Left lobe of liver (tissue), 2 donors: ENCODE results near the gene ERVK3-1. TPM values are rescaled to one million over a fixed set of nuclear protein-coding genes. Genes with fewer than 3 reads are reported as not detected.
"Not testable (repeated sequence)": the region's sequence is repeated elsewhere in the genome, so short reads cannot be mapped to it uniquely, and the experiment has no call there.

Source experiments
- ATAC-seq: fragments of 200-7000 bp; cut with Tn5 transposase; one replicate; pipeline ENCODE4 v1.9.1; 2020; ENCODE audit warnings: mild to moderate bottlenecking, moderate library complexity
- DNase-seq: peaks from one replicate; pipeline ENCODE4 v3.0.0-alpha.2; 2020; ENCODE audit warnings: low spot score
- total RNA-seq: library from RNA; stranded (reverse); gene quantifications from one replicate; pipeline ENCODE4 v1.2.1, GENCODE V29; 2021
- donor health status: DM: no; HTN: no; CAD: no; lungs with moderate emphysema.
- donor health status: DM: no; HTN: yes; CAD: no.

Gene ERVK3-1, protein sequence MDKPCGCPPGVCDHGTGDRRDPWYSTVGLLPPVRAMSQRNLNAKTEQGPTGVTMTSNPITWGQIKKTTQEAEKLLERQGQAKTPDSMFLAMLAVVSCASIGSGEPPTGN
- 14.3 TPM for total RNA-seq

DNA sequence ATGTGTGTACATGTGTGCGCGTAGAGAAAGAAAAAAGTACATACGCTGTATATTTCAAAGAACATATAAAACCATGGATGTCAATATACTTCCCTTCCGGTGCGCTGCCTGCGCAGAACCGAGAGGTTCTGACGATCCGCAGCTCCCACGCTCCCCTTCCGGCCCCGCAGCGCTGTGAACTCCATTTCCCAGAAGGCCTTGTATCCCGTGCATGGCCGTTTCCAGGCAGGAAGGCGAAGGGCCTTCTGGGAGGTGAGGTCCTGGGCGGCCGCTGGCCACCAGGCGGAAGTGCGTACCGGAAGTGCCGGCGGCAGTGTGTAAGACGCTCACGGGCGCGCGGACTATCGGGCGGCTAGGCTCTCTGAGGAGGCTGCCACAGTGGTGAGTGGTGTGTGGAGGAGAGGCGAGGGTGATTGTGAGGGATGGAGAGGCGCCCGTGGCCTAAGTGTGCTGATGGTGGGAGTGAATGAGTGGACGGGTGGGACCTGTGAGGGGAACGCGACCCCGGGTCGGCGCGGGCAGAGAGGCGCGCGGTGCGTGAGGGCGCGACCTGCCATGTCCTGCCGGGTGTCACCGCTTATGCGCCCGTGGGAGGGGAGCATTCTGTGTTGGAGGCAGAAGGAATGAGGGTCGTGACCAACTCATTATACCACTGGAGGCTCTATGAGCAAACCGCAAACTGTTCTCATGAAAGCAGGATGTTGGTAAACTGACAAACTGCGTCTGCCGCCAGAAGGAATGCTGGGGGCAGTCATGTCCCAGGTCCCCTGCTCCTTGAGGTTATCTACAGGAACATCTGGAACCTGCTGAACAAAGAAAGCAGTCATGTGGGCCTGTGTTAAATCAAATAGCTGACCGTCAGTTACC lies at the start of gene ERVK3-1:
ERVK3-1 (plus strand) TSS at position 313 of the 867 bp plus-strand sequence. CDS start 6,792 bp downstream, outside the sequence.
- ATAC-seq (peak; percentile 98), DNase-seq (peak; percentile 97)

DNA sequence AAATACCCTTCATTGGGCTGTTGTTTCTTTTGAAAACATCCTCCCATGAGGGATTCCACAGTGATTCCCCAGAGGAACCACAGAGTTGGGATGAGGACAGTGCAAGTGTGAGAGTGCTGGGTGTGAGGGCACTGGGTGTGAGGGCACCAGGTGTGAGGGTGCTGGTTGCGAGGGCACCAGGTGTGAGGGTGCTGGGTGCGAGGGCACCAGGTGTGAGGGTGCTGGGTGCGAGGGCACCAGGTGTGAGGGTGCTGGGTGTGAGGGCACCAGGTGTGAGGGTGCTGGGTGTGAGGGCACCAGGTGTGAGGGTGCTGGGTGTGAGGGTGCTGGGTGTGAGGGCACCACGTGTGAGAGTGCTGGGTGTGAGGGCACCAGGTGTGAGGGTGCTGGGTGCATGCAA lies 46.9 kb upstream of the ERVK3-1 start:
- not testable (repeated sequence) for ATAC-seq, DNase-seq

DNA sequence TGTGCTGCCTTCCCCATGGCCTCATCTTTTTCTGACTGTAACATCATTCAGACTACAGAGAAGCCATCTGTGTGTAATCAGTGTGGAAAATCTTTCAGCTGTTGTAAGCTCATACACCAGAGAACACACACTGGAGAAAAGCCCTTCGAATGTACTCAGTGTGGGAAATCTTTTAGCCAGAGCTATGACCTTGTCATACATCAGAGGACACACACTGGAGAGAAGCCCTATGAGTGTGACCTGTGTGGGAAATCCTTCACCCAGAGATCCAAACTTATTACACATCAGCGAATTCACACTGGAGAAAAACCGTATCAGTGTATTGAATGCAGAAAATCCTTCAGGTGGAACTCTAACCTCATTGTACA lies 43.6 kb upstream of the ERVK3-1 start:
- no peak for DNase-seq
- ATAC-seq: no peak

DNA sequence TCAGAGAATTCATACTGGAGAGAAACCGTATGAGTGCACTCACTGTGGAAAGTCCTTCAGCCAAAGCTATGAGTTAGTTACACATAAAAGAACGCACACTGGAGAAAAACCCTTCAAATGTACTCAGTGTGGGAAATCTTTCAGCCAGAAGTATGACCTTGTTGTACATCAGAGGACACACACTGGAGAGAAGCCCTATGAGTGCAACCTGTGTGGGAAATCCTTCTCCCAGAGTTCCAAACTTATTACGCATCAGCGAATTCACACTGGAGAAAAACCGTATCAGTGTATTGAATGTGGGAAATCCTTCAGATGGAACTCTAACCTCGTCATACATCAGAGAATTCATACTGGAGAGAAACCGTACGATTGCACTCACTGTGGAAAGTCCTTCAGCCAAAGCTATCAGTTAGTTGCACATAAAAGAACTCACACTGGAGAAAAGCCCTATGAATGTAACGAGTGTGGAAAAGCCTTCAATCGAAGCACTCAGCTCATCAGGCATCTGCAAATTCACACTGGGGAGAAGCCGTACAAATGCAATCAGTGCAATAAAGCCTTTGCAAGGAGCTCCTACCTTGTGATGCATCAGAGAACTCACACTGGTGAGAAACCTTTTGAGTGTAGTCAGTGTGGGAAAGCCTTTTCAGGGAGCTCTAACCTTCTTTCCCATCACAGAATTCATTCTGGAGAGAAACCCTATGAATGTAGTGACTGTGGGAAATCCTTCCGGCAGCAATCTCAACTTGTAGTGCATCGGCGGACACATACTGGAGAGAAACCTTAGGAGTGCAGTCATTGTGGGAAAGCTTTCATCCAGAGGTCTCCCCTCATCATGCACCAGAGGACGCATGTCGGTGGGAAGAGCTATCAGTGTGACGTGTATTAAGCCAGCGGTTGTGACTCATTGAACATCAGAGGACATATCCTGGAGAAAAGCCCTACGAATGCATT lies 42.9 kb upstream of the ERVK3-1 start:
- DNase-seq (no peak), ATAC-seq (no peak)

DNA sequence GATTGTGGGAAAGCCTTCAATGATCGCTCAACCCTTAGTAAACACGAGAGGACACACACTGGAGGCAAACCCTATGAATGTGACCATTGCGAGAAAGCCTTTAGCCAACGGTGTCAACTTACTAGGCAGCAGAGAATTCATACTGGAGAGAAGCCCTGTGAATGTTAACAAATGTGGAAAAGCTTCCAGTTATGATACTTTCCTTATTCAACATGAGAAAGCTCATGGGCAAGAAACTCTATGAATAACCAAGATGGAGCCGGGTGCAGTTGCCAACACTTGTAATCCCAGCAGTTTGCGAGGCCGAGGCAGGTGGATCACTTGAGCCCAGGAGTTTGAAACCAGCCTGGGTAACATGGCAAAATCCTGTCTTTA lies 42.3 kb upstream of the ERVK3-1 start:
- DNase-seq (no peak), ATAC-seq (no peak)

DNA sequence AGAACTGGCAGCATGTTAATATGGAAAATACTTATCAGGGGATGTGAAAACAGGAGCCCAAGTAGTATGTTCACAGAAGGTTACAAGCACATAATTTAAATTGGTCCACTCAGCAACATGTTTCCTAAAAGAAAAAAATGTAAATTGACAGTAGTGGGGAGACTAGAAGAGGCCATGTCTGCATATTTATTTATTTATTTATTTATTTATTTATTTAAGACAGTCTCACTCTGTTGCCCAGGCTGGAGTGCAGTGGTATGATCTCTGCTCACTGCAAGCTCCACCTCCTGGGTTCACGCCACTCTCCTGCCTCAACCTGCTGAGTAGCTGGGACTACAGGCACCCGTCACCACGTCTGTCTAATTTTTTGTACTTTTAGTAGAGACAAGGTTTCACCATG lies 40.1 kb upstream of the ERVK3-1 start:
- DNase-seq (no peak), ATAC-seq (no peak)

DNA sequence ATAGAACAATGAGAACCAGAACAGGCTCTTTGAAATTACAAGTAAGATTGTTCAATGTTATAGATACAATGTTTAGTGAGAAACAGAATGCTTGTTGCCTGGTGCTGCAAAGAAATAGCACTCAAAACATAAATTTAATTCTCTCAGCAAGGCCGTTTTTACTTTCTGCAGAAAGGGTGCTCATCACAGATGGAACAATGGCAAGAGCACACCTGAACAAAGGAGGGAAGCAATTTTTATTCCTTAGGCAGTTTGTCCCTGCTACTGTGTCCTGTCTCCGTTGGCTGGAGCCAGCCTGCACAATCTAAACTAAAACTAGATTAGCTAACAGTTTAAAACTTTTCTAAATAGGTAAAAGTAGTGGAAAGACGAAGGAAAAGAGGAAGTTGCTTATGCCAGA lies 36.8 kb upstream of the ERVK3-1 start:
- DNase-seq: no peak
- ATAC-seq: no peak

DNA sequence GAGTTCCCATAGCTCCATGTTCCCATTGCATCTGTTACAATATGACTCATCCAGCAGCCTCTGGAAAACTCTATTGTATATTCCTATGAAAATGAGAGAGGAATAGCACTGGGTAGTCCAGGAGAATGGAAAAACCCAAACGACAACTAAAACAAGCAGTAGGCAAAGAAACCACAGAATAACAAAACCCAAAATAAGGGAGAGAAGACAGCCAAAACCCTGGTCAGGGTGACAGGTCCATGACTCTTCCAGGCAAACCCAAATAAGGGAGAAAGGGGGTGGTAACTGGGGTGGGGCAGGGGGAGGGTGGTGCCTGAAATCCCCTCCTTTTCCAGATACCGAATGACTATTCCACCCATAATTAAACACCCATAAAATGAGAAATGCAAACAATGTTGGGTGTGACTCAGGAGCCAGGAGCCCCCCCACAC lies 30.4 kb upstream of the ERVK3-1 start:
- no peak for DNase-seq
- ATAC-seq: no peak

DNA sequence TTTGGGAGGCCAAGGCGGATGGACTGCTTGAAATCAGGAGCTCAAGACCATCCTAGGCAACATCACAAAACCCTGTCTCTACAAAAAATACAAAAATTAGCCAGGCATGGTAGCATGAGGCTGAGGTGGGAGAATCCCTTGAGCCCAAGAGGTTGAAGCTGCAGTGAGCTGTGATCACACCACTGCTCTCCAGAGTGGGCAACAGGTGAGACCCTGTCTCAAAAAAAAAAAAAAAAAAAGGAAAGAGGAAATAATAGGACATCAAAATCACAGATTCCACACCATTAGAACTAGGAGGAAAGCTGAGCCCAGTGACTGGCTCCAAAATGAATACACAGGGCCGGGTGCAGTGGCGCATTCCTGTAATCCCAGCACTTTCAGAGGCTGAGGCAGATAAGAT lies 29.6 kb upstream of the ERVK3-1 start:
- DNase-seq (no peak), ATAC-seq (no peak)

DNA sequence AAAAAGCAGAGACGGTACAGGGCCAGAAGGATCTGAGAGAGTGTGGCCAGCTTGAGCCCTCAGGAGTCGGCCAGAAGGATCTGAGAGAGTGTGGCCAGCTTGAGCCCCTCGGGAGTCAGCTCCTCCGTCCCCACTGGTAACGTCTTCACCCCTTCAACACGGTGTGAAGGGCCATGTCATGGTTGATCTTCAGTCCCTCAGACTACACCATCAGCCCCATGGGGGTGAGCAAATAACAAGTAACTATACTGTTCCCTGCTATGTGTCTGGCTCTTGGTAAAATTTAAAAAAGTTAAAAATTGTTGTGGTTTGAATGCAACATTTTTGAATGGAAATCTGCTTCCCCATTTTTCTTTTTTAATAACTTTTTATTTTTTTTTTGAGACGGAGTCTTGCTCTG lies 28.0 kb upstream of the ERVK3-1 start:
- DNase-seq: no peak

DNA sequence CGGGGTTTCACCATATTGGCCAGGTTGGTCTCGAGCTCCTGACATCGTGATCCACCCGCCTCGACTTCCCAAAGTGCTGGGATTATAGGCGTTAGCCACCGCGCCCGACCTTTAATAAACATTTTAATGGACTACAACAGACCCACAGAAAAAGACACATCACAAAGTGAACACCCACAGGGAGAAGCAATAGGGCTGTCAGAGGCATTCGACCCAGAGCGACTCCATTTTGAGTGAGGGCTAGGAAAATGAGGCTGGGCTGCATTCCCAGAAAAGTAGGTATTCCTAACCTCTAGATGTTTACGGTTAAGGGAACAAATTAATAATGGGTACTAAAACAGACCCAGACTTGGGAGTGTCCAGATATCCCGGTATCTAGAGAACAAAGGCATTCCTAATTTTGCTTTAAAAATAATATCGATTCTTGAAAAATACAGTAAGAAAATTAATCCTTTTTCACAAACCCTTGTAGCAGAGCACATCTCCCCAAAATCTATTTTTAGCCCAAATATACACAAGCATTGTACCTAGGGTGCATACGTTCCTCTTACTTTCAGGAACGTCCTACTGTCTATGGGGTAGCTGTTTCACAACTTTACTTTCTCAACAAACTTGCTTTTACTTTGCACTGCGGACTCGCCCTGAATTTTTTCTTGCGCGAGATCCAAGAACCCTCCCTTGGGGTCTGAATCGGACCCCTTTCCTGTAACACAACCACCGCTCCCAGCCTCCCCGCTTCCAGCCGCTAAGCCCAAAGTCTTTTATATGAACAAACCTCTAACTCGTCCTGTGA lies 27.2 kb upstream of the ERVK3-1 start:
- DNase-seq (no peak), ATAC-seq (peak; percentile 21)

More for the DNA sequence above, 28.0 kb upstream of the ERVK3-1 start:
- ATAC-seq: no peak

DNA sequence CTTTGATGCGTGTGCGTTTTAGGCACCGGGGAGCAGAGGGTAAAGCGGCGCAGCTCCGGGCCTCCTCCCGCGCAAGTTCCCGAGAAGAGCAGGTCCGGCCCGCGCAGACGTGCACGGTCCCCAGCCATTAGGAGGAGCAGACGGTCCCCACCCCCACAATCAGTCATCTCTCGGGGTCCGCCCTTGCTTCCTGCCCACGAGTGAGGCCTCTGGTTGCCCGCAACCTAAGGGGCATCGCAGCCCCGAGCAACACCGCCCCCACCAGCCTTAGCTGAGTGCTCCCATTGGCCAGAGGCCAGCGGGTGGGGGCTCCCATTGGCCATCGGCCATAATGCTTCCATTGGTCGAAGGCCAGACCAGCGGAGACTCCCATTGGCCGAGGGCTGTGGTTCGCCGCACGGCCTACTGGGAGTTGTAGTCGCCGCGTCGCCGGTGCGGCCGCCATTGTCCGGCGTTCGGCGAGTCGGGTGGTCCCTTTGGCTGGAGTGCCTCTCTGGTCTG lies 26.6 kb upstream of the ERVK3-1 start, which contains the start of gene ZNF8:
ZNF8 (plus strand) TSS at position 415 of the 501 bp plus-strand sequence. CDS start 127 bp downstream, outside the sequence.
- DNase-seq (peak; percentile 98), ATAC-seq (peak; percentile 94)

DNA sequence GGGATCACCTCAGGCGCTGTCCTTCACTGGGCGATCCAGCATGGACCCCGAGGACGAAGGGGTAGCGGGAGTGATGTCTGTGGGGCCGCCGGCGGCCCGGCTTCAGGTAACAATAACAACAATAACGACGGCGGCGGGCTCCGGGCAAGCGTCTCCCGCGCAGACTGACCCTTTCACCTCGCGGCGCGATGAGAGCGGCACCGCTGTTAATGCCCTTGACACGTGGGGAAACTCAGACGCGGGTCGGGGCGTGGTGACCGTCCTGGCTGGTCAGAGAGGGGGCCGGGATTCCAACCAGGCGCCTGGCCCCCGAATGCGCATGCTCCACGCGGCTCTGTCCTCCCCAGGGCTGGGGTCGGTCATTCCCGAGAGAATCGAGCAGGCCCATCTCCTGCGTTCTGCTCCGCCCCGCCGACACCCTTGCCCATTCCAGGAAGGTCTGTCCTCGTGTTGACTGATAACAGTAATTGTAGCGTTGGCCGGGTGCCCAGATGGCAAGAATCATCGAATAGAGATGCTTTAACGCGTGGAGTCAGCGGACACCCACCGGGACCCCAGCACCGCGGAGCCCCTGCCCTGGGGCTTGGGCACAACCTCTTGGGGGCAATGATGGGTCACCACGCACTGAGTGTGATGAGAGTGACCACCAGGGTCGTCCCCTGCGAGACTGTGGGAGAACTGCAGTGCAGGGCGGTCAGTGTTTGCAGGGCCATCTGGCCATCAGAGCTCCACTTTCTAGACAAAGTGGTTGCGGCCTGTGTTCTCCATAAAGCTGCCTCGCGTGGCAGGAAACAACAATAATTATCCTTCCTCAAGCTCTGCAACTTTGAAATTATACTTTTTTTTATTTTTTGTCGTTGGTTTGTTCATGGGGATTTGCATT lies 25.9 kb upstream of the ERVK3-1 start:
- DNase-seq (peak; percentile 74), ATAC-seq (peak; percentile 48)

DNA sequence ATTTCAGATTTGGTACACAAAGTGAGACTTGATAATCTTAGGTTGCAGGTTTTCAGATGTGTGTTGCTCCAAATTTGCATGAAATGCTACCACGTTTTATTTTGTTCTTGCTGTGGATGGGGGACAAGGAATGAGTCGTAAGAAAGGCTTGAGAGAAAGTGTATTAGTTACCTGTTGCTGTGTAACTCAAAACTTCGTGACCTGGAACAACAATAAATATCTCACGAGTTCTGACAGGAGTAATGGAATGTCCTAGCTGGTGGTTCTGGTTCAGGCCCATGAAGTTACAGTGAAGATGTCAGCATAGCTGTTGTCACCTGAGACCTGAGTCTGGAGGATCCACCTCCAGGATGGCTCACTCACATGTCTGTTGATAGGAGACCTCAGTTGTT lies 25.3 kb upstream of the ERVK3-1 start:
- DNase-seq: no peak
- ATAC-seq: no peak

DNA sequence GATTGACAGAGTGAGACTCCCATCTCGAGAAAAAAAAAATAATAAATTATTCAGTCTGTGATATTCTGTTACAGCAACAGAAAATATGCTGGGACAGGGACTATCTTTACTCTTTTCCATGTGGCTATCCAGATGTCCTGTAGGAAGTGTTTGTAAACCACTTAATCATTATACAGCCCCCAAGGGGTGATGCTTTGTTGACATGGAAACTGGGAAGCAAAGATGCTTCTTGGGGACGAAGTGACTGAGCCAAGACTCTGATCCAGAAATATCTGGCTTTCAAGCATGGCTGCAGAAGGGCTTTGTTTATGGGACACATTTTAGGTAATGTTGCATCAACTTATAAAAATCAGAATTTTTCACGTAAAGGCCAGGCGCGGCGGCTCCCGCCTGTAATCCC lies 21.0 kb upstream of the ERVK3-1 start:
- DNase-seq: no peak
- ATAC-seq: no peak

DNA sequence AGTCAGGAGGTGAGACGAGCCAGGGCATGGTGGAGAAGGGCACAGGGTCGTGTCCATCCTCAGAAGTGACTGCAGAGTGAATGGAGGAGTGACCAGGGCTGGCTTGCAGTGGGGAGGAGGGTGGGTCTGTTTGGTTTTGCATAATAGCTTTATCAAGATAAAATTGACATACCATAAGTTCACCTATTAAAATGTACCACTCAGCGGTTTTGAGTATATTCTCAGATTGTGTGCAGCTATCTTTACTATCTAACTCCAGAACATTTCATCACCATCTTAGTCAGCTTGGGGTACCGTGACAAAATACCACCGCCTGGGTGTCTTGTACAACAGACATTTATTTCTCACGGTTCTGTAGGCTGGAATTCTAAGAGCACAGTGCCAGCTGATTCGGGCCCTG lies 13.2 kb upstream of the ERVK3-1 start:
- ATAC-seq (no peak), DNase-seq (no peak)

DNA sequence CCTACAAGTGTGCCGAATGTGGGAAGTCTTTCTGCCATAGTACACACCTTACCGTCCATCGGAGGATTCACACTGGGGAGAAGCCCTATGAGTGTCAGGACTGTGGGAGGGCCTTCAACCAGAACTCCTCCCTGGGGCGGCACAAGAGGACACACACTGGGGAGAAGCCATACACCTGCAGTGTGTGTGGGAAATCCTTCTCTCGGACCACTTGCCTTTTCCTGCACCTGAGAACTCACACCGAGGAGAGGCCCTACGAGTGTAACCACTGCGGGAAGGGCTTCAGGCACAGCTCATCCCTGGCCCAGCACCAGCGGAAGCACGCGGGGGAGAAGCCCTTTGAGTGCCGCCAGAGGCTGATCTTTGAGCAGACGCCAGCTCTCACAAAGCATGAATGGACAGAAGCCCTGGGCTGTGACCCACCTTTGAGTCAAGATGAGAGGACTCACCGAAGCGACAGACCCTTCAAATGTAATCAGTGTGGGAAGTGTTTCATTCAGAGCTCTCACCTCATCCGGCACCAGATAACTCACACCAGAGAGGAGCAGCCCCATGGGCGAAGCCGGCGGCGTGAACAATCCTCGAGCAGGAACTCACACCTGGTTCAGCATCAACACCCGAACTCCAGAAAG lies 10.3 kb upstream of the ERVK3-1 start:
- ATAC-seq: no peak
- no peak for DNase-seq

DNA sequence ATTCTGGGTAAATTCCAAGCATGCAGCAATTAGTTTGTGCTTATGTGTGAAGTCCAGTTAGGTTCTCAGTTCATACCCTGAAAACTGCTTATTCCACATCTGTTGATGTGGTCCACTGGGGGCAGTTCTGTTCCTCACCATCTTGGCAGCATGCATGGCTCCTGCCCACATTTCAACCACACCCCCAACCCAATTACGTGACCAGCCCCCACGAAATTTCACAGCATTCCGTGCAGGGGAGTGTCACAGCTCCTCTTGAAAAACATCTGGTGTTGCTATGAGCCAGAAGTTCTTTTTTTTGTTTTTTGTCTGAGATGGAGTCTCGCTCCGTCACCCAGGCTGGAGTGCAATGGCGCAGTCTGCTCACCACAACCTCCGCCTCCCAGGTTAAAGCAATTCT lies 9.1 kb upstream of the ERVK3-1 start:
- no peak for DNase-seq
- no peak for ATAC-seq

DNA sequence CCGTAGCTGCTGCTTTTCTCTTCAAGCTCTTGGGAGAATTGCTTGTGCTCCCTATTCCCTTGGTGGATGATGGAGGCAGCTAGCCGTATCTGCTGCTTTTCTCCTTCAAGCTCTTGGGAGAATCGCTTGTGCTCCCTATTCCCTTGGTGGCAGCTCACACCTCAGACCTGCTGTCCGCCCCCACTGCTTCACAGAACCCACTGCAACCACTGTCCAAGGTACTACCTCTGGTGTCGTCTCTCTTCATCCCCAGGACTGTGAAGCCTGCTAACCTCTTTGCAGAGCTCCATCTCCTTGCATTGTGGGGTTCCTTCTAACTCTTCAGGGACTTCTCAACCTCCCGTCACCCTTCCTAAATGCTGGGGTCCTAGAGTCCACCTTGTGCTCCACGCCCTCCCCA lies 4.6 kb upstream of the ERVK3-1 start:
- DNase-seq (no peak), ATAC-seq (no peak)
